GM19193 (cell line): ENCODE data around the gene GRIA1.

ENCODE experiments used
- POLR2A ChIP-seq: IDR thresholded peaks from 4 replicates; pipeline ENCODE4 v1.6.1; 2011; ENCODE audit not compliant: insufficient read depth, insufficient read length; ENCODE audit errors: extremely low read depth

Gene GRIA1

DNA sequence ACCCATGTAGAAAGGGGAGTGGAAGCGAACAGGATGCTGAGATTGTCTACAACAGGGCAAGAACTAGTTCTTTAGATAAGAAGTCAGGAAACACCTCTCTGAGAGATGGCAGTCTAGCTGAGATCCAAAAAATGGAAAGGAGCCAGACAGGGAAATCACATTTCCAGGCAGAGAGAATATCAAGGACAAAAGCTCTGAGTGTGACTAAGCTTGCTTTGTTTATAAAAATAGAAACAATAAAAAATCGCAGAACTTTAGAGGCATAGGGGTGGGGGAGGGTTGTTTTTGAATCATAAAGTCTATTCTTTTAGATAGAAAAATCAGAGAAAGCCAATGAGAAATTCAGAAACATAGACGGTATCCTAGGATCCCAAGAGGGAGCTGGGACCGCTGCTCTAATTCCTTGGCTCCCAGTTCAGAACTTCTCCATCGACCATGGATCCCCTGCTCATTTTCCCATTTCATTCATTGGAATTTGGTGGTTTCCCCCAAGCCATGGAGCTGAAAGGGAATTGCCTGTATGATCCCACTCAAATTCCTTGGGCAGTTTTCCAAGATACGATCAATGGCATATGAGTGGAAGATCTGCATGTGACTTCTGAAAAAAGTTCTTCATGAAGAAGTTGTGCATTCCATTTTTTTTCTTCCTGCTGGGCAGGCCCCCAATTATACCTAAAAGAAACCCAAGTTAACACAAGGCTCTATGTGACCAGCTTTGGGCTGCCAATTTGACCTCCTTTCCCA lies 182.0 kb downstream of the GRIA1 start:
- TF ChIP-seq POLR2A = no peak

DNA sequence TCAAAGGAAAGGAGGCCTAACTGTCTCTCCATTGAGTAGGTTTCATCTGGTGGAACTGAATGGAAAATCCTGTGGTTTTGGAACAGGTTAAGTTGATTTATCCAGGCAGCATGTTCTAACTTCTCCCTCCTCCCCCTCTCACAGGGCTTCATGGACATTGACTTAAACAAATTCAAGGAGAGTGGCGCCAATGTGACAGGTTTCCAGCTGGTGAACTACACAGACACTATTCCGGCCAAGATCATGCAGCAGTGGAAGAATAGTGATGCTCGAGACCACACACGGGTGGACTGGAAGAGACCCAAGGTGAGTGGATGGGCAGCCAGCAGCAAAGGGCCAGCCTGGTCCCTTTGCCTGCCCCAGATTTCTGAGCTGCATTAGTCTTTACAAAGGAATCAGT lies 183.9 kb downstream of the GRIA1 start:
- no peak for TF ChIP-seq POLR2A

DNA sequence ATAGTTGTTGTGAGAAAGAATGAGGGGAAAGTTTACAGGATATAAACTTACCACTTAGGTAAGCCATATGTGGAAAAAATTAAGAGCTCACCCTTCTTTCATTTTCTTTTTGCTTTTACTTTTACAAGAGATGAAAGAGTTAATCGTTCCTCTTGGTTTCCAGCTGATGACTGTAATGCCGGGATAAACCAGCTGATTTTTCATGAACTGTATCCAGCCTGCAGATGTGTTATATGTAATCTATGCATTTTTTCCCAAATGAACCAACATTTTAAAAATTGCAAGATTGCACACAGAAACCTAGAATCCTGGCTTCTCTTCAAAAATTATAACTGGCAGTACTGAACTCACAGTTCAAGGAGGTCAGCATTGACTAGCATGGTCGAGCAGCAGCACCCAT lies 185.9 kb downstream of the GRIA1 start:
- no peak for TF ChIP-seq POLR2A

DNA sequence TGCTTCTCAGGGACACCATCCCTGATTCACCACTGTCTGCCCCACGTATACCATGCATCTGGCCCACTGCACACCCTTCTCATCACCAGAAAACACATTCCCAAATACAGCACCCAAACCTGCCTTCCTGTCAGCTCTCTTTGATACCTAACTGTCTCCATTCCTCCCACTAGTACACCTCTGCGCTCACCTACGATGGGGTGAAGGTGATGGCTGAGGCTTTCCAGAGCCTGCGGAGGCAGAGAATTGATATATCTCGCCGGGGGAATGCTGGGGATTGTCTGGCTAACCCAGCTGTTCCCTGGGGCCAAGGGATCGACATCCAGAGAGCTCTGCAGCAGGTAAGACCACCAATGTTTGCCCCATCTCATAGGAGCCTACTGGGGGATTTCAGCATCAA lies 186.4 kb downstream of the GRIA1 start:
- TF ChIP-seq POLR2A = no peak

DNA sequence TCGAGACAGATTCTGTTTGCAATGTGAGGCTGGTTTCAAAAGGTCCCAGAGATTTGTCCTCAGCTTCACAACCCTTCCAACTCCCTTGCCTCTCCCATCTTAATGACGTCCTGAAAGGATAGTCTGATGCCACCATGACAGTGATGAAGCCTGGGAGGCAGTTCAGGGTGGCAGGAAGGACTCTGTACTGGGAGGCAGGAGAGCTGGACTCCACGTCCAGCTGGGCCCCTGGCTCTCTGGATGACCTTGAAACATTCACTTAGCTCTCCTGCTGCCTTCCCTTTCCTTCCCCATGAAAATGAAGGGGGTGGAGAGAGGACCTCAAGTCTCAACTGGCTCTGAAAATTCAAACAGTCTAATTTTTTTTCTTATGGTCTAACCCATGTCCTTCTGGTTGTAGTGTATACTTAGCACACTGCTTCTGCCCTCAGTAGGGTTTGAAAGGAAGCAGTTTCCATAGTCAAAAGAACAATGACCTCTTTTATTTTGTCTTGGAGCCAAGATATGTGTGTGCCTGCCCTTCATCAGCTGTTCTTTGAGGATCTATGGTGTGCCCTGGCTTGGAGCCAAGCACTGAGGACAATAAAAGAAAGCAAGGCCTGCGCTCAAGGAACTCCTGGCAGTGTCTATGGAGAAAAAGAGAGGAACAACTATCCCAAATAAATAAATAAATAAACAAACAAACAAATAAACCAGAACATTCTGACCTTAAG lies 188.3 kb downstream of the GRIA1 start:
- no peak for TF ChIP-seq POLR2A

DNA sequence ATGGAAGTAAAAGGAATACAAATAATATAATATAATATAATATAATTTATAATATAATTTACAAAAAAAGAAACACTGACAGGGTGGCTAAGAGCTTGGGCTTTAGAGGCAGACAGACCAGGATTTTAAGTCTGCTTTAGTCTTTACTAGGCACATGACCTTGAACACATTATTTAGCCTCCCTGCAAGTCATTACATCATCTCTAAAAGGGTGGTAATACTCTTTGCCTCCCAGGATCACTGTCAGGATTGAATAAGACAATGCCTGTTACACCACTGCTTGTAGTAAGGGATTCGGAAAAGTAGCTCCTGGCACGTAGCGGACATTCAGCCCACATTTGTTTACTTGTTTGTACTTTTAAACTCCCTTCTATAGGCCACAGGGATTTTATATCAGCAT lies 199.8 kb downstream of the GRIA1 start:
- TF ChIP-seq POLR2A = no peak

DNA sequence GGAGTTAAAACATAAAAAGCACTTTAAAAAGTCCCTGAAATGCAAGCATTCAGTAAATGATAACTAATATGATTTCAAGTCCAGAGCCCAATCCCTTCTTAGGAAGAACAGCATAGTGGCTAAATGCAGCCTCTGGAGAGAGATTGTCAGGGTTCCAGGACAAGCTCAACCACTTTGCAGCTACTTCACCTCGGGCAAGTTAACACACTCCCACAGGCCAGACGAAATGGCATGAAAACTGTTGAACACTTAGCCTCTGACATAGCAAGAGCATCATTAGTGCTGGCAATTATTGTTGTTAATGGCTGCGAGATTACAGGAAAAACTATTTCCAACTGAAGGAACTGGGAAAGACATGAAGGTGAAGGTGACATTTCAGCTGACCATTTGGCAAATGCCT lies 205.8 kb downstream of the GRIA1 start:
- TF ChIP-seq POLR2A = no peak

DNA sequence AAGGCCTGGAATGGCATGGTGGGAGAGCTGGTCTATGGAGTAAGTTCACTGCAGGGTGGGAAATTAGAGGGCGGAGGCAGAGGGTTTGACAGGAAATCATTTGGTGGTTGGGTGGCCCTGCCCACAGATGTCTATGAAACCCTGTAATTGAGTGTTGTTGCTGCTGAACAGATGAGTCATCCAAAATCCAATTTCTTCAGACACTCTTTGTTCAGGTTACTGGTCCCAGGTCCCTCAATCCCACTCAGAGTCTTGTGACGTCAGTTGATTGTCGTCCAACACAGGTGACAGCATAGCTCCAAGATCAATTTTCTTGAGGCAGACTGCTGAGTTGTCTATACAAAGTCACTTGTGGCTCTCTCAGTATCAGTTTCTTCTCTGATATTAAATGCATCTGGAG lies 208.6 kb downstream of the GRIA1 start:
- no peak for TF ChIP-seq POLR2A

DNA sequence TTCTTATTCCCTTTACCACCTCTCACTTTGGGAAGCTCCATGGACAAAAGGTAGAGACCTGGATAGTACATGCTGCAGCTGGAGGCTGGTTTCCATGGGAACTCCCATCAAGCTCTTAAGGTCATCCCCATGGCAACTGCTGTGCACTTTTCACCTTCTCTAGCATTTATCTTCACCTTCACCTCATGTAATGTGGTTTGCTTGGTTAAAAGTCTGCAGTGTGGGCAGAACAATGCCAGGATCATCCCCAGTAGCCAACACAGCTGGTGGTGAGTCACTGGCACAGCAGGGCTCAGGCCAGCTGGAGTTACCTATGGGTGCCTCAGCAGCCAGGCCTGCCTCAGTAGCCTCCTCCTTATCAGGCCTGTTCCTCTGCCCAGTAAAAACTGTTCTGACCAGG lies 210.5 kb downstream of the GRIA1 start:
- no peak for TF ChIP-seq POLR2A

DNA sequence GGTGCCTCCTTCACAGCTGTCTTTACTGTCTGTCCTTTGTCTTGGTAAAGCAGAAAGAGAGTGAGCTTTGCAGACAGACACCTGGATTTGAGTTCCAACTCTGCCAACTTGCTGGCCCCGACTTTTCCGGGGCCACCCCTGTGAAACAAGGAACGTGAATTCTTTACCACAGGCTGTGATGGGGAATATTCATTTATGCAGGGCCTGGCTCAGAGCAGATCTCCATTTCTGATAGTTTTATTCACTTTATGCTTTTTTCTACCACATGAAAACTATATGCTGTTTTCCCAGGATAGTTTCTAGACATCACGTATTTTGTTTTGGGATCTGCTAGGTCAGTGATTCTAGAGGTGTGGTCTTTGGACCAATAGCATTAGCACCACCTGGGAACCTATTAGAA lies 211.8 kb downstream of the GRIA1 start:
- no peak for TF ChIP-seq POLR2A

DNA sequence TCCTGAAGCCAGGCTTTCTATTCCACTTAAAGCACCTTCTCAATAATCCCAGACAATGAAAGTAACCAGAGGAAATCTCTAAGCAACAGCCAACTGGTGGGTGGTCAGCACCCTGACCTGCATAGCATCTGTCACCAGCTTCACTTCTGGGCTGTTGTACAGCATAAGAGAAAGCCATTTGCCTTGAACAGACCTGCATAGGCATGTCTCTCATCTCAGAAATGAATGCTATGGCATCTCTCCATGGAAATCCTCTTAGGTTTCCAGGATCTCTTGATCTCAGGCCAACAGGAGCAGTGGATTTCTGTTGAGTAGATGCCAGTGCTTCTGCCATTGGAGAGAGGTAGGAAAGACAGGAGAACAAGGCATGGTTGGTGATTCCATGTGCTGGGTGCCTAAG lies 213.6 kb downstream of the GRIA1 start:
- TF ChIP-seq POLR2A = no peak

DNA sequence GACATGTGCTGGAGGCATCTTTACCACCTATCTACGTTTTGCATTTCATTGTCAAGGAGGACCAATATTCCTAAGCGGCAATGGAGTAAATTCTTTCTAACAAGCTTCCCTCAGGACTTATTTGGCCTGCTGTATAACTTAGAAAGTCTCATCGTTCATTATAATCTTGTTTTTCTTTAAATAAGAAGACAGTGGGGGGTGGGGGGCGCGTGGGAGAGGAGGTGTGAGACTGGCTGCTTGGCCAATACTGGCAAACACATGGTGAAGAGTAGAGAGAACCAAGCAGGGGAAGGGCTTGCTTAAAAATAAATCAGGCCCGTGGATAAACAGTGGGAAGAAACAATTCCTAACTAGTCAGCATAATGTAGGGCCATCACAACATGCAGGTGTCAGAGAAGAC lies 217.2 kb downstream of the GRIA1 start:
- no peak for TF ChIP-seq POLR2A

DNA sequence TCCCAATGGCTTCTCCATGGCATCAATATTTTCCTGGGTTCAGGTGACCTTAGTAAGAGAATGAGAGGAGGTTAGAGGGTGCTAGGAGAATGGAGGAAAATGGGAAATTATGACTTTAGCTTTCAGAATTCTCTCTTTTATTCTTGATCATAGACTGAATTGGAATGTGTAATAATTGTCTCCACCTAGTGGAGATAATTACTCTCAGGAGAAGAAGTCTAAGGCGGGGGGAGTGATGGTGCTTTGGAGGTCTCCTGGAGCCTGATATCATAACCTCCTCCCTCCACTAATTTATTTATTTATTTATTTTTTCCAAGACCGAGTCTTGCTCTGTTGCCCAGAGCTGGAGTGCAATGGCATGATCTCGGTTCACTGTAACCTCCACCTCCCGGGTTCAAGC lies 221.3 kb downstream of the GRIA1 start:
- no peak for TF ChIP-seq POLR2A

DNA sequence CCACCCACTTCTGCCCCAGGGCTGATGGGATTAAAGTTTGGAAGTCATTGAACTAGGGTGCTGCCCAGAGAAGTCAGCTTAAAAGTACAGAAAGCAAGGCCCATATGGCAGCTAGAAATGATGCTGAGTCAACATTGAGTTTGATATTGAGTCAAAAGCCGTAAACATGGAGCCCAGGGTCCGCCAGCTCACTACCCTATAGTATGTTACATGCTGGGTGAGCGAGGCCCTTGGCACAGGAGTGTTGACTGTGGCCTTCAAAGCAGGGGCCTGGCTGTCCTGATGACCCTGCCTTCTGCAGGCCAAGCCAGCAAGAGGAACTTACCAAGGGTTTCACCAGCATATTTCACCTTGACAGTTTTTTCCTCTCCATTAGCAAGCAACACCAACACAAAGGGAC lies 222.5 kb downstream of the GRIA1 start:
- TF ChIP-seq POLR2A = no peak

DNA sequence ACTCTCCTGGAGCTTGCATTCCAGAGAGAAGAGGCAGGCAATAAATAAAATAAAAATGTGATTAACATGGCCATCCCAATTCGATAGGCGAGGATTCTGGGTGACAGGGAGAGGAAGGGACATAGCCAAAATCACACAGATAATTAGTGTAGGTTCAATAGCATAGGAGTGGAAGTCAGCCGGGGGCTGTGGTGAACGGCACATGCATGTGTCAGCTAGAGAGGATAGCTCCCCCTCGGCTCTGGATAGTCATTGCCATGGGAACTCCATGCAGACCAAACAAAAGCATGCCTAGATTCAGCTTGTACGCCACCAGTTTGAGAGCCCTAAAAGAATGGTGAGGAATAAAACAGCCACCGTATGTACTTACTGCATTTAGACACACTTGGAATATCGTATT lies 223.5 kb downstream of the GRIA1 start:
- TF ChIP-seq POLR2A = no peak

DNA sequence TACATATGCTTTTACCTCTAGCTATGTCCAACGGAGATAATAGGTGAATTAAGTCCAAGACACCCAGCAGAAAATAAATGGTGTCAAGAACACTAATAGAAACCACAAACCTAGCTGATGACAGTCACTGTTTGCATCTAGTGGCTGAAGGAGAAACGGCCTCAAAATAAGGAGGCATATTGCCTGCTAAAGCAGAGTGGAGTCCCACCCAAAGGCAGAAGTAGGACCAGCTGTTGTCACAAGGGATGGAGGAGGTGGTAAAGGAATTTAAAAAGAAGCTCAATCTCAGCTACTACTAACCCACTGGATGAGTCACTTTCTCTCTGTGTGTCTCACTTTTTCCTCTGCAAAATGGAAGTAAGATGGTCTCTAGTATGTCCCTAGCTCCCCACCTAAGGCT lies 224.3 kb downstream of the GRIA1 start:
- TF ChIP-seq POLR2A = no peak
